ENCODE data around the gene PLVAP. TPM values are rescaled to one million over a fixed set of nuclear protein-coding genes. Genes with fewer than 3 reads are reported as not detected.
A peak's percentile ranks its signal among the peaks of the same experiment; 100 is the strongest.

The PLVAP gene
- total and polyA plus RNA-seq, 9 of the 15 experiments (the other 6 are each of a cell fraction or from before 2014, with no cell fraction given), result 0.09 to 0.84 (median 0.51) TPM; not detected in 4

DNA sequence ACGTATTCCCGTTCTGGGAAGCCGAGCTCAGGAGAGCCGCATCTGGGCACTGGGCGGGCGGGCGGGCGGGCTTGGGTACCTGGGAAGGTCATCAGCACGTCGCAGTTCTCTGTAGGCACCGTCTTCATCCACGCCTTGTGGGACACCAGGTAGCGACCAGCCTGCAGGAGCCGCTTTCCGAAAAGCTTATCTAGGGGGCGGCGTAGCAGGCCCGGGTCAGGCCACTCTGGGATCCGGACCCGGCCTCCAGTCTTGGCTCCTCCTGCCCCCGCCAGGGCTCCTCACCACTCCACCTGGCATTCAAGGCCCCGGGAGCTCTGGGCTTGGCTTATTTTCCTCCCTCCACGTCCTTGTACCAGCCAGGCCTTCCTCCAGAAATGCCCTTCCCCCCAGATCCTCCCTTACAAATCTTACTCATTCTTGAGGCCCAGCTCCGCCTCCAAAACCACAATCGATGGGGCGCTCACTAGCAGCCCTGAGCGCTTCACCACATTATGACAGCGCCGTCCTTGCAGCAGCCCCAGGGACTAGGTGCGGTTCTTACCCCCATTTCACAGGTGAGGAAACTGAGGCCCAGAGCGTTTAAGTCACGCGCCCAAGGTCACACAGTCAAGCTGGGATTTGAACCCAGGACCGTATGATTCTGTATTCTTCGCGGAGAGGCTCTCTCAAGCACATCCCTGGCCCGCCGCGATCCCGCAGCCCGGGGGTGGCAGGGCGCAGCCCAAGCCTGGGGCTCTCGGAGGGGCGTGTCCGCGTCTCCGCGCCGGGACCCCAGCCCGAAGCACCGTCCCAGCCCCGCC is 43.3 kb downstream of the PLVAP start (continued):
- TF ChIP-seq HEY1 (CRISPR knock-in tag; IDR thresholded peaks at IDR 0.05; ENCODE audit: borderline replicate concordance), result no peak
- TF ChIP-seq, protein P1, sequence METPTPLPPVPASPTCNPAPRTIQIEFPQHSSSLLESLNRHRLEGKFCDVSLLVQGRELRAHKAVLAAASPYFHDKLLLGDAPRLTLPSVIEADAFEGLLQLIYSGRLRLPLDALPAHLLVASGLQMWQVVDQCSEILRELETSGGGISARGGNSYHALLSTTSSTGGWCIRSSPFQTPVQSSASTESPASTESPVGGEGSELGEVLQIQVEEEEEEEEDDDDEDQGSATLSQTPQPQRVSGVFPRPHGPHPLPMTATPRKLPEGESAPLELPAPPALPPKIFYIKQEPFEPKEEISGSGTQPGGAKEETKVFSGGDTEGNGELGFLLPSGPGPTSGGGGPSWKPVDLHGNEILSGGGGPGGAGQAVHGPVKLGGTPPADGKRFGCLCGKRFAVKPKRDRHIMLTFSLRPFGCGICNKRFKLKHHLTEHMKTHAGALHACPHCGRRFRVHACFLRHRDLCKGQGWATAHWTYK (CRISPR knock-in tag; IDR thresholded peaks at IDR 0.05), result no peak
- TF ChIP-seq ETS2 (tag; IDR thresholded peaks at IDR 0.05; ENCODE audit: borderline replicate concordance, poor library complexity, severe bottlenecking), result no peak
- no peak for TF ChIP-seq SNRNP70 (optimal IDR thresholded peaks at IDR 0.05; ENCODE audit: low read depth, low read length)
- TF ChIP-seq JUN (IDR thresholded peaks at IDR 0.05; ENCODE audit: borderline replicate concordance, low read depth, low read length), result no peak; the same call in 1 of the 2 replicates
- peak; percentile 73; the same call in 1 of the 2 replicates for TF ChIP-seq JUN (CRISPR knock-in tag; IDR thresholded peaks at IDR 0.05; ENCODE audit: borderline replicate concordance)
- no peak for TF ChIP-seq DIDO1 (tag; IDR thresholded peaks at IDR 0.05; ENCODE audit: low read depth)
- TF ChIP-seq RCOR1 (IDR thresholded peaks at IDR 0.05; ENCODE audit: borderline replicate concordance in 1 of 2, low read depth in 2 of 2, low read length in 2 of 2), result peak; percentile 92 to 98
- no peak for TF ChIP-seq TFE3 (CRISPR knock-in tag; IDR thresholded peaks at IDR 0.05)
- peak; percentile 48 for TF ChIP-seq NFE2 (IDR thresholded peaks at IDR 0.05; ENCODE audit: low read depth)
- TF ChIP-seq CUX1 (CRISPR knock-in tag; IDR thresholded peaks at IDR 0.05), result no peak
- TF ChIP-seq ZNF740 (CRISPR knock-in tag; IDR thresholded peaks at IDR 0.05), result no peak
- TF ChIP-seq ZNF740 (tag; IDR thresholded peaks at IDR 0.05), result no peak
- TF ChIP-seq ATF1 (CRISPR knock-in tag; IDR thresholded peaks at IDR 0.05), result no peak
- TF ChIP-seq ATF1 (tag; IDR thresholded peaks at IDR 0.05), result no peak
- no peak for TF ChIP-seq KLF10 (CRISPR knock-in tag; IDR thresholded peaks at IDR 0.05)
- TF ChIP-seq RNF2 (IDR thresholded peaks at IDR 0.05), result peak; percentile 89
- TF ChIP-seq ZNF668 (CRISPR knock-in tag; IDR thresholded peaks at IDR 0.05), result no peak

Data from K562 (cell line).